ENCODE data around the gene CAPN2.
A peak's percentile ranks its signal among the peaks of the same experiment; 100 is the strongest.
"Not testable (repeated sequence)": the region's sequence is repeated elsewhere in the genome, so short reads cannot be mapped to it uniquely, and the experiment has no call there.

CAPN2 gene

DNA sequence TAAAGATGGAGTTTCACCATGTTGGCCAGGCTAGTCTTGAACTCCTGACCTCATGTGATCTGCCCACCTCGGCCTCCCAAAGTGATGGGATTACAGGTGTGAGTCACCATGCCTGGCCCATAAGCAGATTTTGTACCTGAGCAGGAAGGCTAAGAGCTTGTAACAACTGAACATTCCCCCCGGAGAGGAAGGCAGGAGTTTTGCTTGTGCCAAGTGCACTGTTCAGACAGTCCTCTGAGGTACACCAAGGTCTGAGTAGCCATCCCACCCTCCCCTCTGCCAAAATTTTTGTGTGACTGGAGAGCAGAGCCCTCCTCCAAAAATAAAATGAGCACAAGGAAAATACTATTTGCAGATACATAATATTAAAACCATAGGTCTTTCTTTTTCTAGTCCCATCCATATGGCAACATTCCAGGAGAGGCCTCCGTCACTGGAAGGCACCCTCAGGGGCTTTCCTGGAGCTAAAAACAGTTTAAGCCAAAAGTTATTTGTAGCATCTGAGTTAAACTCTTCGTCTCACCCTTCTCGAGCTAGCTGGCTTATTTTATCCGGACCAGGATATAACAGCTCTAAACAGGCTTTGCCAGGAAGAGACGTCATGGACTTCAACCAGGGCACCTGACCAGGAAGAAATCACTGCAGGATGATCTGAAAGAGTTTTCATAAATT, 27.2 kb downstream of the CAPN2 start:
- DNase-seq (ENCODE audit: low read depth): no peak

DNA sequence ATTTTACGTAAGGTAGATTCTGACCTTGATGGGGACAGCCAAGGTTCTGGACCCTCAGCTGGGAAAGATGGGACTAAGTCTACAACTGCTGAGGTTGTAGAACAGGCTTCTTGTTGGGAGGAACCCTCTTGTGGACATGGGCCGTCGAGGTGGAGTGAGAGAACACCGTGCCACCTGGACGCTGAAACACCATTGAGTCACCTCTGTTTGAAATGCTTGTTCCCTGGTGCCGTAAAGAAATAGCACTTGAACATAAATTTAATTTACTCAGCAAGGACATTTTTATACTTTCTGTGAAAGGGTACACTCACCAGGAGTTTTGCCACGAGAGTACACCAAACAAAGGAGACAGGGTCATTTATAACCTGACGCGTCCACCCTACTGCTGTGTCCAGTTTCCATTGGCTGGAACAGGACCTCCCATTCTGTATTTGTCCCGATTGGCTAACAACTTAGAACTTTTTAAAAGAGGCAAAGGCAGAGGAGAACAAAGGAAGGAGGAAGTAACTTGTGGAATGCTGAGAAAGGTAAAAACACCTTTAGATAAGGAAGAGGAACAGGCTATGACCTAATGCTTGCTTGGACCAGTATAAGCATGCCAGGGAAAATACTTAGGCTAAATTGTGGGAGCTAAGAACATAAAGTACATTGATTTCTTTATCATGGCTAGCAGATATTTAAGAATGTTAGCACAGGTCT, 27.8 kb downstream of the CAPN2 start:
- not testable (repeated sequence) for DNase-seq (ENCODE audit: low read depth)

GRCh38 chr1:223741861-223742260, 29.5 kb downstream of the CAPN2 start:
- no peak for DNase-seq (ENCODE audit: low read depth)

- no peak for DNase-seq (ENCODE audit: low read depth)
These were observed 30.6 kb downstream of the CAPN2 start for GRCh38 chr1:223742856-223743517.

DNA sequence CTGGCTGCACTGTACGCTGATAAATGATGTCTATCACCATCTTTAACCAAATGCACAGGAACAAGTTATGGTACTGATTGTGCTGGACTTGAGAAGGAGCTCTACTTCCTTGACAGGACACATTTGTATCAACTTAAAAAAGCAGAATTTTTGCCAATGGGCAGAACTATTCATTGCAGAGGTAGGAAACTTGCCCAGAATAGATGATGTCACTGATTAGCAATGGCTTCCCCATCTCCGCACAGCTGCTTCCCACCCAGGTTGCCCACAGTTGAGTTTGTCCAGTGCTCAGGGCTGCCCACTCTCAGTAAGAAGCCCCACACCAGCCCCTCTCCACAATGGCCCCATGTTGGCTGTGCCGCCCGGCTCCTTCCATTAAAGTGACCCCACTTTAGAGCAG, 33.4 kb downstream of the CAPN2 start:
- DNase-seq (ENCODE audit: low read depth): no peak

DNA sequence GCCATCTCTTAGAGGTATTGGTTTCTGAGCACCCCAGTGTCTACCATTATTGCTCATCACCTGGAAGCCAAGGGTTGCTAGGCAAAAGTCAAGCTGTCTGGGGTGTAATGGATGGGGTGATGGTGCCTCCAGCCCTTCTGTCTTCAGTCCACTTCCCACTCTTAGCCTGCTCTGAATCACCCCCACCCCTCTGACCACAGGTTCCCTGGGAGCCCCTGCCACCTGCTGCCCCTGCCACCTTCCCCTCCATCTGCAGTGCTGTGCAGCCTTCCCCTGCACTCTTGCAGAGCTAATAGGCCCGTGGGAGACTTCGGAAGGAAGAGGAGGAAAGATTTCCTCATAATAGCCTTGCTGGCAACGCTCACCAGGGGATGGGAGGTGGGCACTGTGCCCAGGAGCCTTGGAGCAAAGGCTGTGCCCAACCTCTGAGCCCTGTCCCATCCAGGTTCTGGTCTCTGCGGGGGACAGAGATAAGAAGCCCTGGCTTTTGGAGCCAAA, 35.5 kb downstream of the CAPN2 start:
- DNase-seq (ENCODE audit: low read depth): no peak

GRCh38 chr1:223748405-223748772, 36.0 kb downstream of the CAPN2 start:
- DNase-seq (ENCODE audit: low read depth): no peak

GRCh38 chr1:223748773-223749733, 36.7 kb downstream of the CAPN2 start:
- DNase-seq (ENCODE audit: low read depth): peak; percentile 43

DNA sequence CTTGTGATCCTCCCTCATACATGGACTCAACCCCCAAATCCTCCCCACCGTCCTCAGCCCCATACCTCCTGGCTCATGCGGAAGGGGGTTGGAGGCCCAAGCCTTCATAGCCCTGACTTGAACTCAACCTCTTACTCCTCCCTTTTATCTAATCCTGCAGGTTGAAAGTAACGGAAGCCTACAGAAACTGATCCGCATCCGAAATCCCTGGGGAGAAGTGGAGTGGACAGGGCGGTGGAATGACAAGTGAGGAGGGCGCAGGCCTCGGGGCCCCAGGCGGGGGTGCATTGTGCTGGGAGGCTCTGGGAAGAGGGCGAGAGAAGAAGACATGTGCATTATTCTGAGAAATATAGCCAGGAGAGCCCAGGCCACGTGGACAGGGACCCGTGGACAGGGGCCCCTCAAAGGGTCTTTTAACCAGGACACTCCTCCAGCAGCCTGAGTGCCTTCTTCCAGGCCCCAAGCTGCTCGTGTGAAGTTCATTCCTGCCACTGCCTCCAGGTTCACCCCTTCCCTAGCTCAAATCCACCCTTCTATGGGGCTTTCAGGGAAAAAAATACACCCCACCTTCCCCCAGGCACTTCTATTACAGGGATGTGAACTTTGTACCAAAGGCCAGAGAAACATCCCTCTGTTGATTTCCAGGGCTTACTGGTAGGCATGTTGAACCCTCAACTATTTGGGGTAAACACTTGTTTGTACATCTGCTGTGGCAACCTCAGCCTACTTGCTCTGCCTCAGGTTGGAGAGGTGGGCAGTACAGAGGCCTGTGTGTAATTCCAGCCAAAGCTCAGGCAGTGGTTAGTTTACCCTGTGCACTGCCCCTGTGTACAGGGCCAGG, 38.6 kb downstream of the CAPN2 start:
- DNase-seq (ENCODE audit: low read depth): no peak

GRCh38 chr1:223751696-223752095, 39.4 kb downstream of the CAPN2 start:
- DNase-seq (ENCODE audit: low read depth): no peak

DNA sequence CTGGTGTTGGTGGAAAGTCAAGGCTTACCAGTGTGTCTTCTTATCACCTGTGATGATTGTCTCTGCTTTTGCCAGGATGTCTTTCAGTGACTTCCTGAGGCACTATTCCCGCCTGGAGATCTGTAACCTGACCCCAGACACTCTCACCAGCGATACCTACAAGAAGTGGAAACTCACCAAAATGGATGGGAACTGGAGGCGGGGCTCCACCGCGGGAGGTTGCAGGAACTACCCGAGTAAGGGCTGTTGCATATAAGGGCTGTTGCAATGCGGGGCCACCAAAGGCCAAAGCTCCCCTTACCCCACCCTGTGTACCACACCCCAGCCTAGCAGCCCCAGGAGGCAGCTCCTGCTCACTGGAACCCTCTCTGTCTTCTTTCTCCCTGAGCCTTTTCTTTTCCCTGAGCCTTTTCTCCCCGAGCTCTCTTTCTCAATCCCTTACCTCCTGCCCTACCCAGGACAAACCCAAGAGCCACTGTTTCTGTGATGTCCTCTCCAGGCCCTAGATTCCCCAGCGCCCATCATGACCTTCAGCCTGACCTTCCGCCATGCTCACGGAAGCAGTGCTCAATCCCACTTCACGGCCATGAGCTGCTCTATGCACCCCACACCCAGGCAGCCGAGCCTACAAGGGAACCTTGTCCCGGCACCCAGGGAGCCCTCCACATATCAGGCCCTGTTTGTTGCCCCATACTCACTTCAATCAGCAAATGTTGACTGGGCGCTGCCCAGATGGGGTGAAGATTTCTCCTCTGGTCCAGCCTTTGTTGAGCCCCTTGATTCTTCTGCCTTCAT, 40.6 kb downstream of the CAPN2 start:
- no peak for DNase-seq (ENCODE audit: low read depth)

DNA sequence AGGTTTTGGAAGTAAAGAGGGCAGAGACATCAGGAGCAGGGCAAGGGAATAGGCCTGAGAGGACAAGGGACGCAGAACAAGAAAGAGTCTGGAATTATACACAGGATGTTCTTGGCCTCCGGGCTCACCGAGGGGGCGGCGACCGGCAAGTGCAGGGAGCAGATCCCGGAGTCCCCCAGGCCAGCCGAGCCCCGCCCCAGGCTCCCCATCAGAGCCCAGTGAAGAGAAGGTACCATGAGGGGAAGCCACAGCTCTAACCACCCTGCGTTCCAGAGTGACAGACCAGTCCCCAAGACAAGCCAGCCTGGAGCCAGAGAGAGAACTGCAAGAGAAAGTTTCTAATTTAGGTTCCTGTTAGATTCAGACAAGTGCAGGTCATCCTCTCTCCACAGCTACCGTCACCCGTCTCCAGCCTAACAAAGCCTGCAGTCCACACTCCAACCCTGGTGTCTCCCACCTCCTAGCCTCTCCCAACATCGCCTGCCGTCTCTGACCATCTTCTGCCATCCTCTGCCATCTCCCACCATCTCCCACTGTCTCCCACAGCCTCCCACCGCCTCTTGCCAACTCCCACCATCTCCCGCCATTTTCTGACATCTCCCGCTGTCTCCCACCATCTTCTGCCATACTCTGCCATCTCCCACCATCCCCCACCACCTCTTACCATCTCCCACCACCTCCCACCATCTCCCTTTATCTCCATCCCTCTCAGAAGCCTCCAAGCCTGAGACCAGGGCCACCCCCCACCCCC, 42.5 kb downstream of the CAPN2 start:
- DNase-seq (ENCODE audit: low read depth): no peak

DNA sequence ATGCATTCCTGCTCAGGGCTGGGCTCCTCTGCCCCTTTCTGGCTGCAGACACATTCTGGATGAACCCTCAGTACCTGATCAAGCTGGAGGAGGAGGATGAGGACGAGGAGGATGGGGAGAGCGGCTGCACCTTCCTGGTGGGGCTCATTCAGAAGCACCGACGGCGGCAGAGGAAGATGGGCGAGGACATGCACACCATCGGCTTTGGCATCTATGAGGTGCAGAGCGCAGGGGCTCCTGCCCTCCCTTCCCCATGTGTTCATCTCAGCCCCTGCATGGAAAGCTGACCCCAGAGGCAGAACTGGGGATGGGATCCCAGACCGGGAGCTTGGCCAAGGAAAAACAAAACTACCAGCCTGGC, 43.1 kb downstream of the CAPN2 start:
- no peak for DNase-seq (ENCODE audit: low read depth)

GRCh38 chr1:223755992-223756775, 43.8 kb downstream of the CAPN2 start:
- DNase-seq (ENCODE audit: low read depth): no peak

DNA sequence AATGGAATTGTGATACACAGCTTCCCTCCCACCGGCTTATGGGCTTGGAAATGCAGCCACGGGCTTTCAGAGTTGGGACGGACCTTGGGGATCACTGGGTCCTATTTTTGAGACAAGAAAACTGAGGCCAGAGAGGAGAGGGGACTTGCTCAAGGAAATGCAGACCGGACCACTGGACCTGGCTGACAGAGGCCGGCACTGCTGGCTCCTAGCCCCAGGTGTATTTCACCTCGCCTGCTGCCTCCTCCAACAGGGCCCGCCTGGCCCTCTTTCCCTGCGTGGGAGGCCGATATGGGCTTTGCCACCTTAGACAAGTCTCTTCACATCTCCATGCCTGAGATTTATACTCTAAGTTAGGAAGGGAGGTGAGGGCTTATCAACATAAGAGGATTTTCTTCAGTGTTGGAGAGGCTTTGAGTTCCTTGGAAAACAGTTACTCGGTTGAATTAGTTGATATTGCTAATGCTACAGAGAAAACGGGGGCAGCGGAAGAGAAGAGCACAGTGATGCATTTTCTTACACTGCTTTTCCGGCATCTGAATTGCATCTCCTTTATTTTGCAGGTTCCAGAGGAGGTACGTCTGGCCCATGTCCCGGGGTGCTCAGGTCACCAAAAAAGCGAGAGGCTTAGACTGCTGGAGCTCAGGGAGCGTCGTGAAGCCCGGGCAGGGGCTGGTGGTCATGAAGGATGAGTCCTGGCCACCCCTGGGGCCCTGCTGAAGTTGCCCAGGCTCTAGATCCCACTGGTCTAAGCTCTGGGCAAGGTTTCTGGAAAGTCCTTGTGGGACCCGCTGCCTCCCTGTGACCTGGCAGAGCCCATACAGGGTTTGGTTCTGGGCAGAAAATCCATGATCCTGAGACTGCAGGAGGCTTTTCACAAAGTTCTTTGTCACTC, 44.7 kb downstream of the CAPN2 start:
- DNase-seq (ENCODE audit: low read depth): no peak

- no peak for DNase-seq (ENCODE audit: low read depth)
These were observed 46.4 kb downstream of the CAPN2 start for GRCh38 chr1:223758734-223759133.

DNA sequence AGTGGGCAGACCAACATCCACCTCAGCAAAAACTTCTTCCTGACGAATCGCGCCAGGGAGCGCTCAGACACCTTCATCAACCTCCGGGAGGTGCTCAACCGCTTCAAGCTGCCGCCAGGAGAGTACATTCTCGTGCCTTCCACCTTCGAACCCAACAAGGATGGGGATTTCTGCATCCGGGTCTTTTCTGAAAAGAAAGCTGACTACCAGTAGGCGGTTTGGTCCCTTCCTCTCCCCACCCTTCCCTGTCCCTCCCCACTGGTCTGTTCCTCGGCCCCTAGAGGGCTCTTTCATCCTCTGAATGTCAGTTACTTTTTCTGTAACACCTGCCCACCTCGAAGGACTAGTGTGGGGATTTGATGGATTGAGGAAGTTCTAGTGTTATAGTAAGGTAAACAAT, 46.9 kb downstream of the CAPN2 start:
- no peak for DNase-seq (ENCODE audit: low read depth)

GRCh38 chr1:223760833-223761232, 48.5 kb downstream of the CAPN2 start:
- no peak for DNase-seq (ENCODE audit: low read depth)
